Fibroblast of skin of scalp (primary cell): Measurements from ENCODE around the gene DUOX1.
A peak's percentile ranks its signal among the peaks of the same experiment; 100 is the strongest.

Experiments used
- DNase-seq: peaks from one replicate; pipeline ENCODE4 v3.0.0-alpha.2; 2013

DUOX1 gene

DNA sequence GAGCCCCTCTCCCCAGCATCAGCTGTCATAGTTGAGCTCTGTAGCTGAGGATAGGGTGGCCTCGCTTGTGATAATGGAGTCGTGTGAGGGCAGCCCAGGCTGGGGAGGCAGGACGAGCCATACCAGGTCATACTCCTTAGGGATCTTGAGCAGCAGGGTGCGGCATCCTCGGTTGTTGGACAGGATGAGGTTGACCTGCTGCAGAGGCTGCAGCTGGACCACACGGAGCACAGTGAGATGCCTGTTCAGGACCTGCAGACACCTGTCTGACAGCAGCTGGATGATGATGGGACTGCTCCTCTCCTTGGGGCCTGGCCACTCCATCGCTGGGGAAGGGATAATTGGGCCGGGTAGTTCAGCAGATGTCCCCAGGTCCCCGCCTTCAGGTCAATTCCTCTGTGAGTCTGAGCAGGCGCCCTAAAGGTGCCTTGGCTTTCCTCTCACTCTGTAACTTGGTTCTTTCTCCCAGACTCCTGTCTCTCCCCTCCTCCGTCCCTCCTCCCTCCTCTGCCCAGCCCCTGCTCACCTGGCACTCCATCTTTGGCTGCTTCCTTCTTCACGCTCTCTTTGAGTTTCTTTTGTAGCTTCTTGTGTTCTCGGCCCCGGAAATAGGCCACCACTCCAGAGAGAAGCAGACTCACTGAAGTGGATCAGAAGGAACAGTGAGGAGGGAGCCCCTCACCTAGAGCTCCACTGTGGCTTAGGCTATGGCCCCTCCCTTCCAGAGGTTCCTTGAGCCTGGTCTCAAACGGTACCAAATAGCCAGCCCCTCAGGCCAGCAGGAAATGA is 23.6 kb upstream of the DUOX1 start:
- DNase-seq: no peak

DNA sequence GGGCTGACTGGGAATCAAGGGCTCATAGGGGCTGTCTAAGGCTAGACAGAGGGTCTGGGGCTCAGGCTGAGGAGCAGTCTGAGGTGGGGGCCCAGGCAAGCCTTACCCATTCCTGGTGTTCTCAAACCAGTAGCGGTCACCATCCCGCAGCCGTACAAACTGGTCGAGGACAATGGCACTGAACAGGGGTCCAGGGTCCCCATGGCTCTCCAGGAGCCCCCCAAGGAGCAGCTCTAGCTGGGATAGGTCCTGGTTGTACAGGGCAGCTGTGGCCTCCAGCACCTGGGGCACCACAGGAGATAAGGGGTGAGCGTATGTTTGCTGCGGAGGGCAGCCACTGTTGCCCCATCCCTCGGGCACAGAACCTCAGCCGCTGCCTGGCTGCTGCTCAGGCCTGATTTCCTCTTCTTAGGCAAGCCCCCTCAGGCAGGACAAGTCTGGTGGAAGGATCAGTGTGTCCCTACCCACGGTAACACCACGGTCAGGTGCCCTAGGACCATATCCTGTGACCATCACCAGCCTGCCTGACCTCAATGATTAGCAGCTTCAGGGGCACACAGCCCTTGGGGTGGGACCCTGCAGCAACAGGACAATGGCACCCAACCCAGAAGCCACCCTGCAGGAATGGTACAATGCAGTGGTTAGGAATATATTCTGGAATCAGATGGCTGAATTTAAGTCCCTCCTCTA is 21.7 kb upstream of the DUOX1 start:
- no peak for DNase-seq

DNA sequence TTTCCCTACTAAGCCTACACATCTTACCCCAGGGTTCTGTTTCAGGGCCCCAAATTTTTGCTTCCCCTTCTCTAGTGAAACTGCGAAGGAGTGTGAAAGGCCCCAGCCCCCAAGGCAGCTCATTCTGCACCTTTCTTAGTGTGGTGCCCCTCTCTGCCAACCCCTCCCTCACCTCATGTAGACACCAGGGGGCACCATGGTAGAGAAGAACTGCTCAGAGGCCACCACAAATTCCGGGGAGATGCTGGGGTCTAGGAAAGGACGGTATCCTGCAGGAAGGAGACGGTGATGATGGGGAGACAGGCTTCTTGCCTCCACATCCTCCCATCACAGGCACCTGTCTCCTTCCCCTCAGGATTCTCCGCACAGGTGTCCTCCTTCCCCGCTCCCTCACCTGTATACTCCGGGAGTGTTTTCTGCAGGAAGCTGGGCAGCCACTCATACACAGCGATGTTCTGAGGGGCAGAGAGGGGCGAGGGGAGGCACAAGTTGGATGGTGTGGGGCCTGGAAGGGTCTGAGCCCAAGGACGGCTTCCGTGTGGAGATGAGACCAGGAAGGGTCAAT is 19.5 kb upstream of the DUOX1 start:
- DNase-seq: no peak

DNA sequence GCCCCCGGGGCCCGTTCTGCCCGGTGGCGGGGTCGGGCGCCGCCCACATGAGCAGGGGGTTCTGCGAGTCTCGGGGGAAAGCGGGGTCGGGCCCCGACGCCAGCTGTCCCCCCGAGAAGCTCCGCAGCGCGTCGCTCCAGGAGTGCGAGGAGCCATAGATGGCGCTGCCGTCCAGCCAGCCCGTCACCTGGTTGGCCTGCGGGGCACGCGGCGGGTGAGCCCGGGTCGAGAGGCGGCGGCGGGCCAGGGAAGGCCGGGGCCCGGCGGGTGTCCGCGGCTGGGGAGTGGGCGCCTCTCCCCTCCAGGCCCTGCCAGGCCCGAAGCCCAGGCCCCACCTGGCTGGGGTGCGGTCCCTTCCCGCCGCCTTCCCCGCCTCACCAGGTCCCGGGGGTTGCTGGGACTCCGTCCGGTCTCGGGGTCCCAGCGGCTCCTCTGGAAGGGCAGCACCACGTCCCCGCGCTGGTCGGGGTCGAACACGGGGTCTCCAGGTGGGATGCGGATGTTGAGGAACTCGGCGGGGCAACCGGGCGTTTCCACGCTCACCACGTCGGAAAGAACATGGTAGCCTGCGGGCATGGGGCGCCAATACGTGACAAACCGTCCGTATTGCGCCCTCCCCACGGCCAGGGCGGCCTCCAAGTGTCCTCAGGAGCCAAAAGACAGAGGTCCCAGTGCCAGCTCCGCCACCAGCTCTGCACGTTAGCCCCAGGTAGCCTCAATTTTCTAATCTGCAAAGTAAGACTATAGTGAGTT is 18.2 kb upstream of the DUOX1 start:
- DNase-seq: no peak

DNA sequence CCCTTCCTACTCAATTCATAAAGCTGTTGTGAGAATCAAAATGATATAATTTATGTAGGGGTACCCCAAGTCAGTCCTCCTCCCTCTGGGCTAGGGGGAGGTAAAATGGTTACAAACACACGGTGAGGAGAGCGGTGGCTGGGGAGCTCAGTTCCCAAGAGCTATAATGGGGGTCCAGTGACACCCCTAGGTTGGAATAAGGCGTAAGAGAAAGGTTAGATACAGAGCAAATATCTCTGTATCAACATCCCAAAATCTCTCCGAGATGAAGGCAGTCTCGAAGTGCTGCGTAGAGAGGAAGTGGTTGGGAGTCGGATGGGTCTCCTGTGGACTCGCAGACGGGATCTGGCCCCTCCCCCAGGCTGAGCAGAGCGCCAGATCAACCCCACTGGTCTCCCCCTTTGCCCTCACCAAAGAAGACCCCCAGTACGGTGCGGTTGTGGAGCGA is 17.6 kb upstream of the DUOX1 start:
- DNase-seq: no peak

DNA sequence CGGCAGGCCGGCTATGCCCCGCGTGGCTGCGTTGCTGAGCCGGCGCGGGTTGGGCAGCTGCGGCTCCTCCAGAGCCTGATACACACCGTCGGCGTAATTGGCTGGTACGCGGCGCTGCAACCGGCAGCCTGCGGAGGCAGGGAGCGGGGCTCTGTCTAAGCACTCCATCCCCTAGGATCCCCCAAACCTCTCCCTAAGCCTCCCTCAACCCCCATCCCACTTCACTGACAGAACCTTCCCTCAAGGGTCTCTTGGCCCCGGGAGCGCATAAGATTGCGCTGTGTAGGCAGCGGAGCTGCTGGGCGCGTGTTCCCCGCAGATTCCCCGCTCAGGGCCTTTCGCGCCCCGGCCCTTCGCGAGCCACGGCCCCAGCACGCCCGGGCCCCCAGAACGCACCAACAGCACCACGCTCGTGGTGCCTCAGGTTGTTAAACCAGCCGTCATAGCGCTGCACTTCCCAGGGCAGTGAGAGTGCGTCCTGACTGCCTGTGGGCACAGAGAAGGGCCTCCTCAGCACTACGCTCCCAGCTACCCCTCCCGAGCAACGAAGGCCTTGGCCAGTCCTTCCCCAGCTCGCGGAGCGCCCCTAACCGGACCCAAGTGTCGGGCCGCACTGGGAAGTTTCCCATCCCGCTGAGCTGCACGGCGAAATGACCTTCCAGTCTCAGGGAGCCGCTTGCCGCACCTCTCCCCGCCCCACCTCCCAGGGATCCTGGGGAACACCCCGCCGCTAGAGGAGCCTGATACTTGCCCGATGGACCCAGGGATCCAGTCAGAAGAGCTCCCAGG is 17.0 kb upstream of the DUOX1 start:
- DNase-seq: no peak

DNA sequence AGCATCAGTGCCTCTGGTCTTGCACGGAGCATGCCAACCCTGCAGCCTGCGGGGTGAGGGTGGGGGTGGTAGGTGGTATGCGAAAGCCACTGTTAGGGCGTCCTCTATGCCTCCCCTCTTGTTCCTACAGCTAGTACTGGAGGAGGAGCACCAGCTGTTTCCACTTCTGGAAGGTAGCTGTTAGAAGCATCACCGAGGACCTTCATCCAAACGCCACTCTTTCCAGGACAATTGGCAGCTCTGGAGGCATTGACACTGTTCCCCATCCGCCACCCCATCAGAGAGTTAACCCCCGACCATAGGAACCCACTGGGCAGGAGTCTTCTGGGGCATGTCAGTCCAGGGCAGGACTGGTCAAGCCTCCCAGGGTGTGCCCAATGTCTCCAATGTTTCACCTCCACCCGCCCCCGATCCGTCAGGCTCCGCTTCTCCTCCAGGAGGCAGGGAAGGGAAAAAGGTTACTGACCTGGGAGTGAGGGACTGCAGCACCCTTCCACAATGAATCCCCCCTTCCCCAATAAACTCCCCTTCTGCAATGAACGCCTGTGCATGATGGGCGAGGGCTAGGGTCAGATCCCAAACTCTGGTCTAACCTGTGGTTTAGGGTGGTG is 16.3 kb upstream of the DUOX1 start:
- no peak for DNase-seq

DNA sequence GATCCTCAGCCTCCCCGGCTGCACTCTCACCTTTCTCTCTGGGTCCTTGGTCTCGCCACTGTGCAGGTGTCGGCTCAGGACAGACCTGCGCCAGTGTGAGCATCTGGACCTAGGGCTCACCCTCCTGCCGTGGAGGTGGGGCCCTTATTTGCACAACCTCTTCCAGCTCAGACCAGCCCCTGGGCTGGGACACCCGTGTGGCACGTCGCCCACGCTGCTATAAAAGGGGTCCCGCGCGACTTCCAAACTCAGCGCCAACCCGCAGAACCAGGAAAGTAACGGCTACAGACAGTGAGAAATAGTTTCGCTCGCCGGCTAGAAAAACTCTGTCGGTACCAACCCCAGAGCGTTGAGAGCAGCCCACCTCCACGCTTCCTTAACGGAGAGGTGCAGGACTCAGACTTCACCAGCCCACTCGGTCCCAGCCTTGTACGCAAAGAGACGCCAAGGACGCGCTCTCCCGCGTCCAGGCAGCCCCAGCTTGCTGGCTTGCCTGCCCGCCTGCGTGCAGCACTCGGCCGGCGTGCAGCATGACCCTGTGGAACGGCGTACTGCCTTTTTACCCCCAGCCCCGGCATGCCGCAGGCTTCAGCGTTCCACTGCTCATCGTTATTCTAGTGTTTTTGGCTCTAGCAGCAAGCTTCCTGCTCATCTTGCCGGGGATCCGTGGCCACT is 15.6 kb upstream of the DUOX1 start, which contains the start of the genes DUOX2 and DUOXA2:
Gene DUOX2 (minus strand): TSS at position 97 of the 675 bp plus-strand sequence. CDS start 761 bp downstream, outside the sequence.
Gene DUOXA2 (plus strand): TSS at position 251 of the 675 bp plus-strand sequence. CDS start 280 bp downstream, at position 531.
- DNase-seq: no peak

DNA sequence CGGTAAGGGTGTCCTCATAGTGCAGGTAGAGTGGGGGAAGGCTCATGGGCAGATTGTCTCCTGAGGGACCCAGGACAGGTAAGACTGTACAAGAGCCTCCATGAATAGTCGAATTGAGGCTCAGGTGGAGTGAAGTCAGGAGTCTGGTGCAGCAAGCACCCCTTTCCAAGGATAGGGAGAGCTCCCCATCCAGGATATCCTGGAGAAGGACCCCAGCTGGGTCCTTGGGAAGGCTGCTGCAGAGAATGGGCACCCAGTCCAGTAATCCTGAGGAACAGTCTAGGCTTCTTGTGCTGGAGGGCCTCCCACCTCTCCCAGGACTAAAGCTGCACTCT is 15.1 kb upstream of the DUOX1 start:
- DNase-seq: no peak

DNA sequence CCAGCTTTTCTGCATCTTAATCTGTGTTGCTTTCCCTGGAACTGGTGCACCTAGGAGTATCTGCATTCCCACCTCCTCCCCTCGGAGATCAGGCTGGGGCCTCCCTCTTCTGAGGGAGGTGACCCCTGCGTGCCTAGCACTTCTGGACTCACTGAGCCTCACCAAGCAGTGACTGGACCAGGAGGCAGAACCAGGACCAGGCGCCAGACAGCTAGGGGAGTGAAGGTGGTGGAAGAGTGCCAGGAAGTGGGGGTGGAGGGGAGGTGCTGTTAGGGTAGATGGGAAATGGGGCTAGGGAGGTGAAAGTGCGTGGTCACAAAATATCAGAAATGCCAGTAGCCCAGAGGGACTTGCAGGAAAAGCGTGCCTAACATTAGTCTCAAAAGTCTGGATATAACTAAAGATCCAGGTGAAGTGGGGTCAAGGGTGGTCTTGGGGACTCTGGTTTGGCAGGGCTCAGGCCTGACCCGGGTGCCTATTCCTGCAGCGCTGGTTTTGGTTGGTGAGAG is 14.4 kb upstream of the DUOX1 start:
- DNase-seq: no peak

DNA sequence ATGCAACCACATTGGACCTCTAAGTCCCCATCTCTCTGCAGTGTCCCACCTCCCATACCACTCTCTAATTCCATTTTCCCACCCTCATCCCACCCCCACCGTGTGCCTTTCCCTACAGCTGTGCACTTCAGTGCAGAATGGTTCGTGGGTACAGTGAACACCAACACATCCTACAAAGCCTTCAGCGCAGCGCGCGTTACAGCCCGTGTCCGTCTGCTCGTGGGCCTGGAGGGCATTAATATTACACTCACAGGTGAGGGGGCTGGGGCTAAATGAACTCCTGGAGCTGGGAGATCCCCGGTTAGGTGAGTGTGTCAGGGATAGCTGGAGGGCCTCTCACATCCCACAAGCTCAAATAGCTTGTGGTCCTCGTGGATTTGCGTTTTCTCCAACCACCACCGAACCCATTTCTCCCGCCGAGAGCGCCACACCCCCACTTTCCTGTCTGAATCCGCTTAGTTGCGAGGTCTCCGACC is 13.8 kb upstream of the DUOX1 start:
- DNase-seq: no peak

DNA sequence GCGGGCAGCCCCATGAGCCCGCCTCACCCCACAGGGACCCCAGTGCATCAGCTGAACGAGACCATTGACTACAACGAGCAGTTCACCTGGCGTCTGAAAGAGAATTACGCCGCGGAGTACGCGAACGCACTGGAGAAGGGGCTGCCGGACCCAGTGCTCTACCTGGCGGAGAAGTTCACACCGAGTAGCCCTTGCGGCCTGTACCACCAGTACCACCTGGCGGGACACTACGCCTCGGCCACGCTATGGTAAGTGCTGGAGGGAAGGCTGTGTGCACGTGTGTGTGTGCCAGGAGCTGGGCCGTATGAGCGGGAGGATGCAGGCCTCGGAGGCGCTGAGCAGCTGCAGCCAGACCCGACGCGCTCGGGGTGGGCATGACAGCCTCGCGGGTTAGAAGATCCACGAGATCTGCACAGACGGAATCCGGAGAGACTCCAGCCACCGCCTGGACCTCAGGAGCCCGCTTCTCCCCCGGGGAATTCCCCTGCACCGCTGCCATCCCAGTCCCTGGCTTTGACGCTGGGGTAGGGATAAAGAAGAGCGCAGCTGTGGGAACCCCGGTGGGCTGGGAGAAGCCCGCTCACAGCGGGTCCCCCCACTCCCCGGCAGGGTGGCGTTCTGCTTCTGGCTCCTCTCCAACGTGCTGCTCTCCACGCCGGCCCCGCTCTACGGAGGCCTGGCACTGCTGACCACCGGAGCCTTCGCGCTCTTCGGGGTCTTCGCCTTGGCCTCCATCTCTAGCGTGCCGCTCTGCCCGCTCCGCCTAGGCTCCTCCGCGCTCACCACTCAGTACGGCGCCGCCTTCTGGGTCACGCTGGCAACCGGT is 13.1 kb upstream of the DUOX1 start:
- no peak for DNase-seq

DNA sequence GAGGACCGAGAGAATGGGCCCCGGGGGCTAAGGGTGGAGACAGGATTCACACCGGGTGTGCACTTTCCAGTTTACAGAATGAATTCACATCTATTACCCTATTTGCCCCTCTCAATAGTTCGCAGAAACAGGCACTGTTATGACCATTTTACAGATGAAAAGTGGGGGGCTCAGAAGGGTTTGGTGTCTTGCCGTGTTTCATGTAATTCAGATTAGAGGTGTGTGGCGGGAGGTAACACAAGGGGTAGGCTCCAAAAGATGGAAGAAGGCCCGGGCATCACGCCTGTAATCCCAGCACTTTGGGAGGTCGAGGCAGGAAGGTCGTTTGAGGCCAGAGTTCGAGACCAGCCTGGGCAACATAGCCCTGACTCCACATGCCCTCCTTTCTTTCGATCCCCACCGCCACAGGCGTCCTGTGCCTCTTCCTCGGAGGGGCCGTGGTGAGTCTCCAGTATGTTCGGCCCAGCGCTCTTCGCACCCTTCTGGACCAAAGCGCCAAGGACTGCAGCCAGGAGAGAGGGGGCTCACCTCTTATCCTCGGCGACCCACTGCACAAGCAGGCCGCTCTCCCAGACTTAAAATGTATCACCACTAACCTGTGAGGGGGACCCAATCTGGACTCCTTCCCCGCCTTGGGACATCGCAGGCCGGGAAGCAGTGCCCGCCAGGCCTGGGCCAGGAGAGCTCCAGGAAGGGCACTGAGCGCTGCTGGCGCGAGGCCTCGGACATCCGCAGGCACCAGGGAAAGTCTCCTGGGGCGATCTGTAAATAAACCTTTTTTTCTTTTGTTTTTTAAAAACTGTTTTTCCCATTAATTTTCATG is 12.3 kb upstream of the DUOX1 start:
- DNase-seq: no peak

DNA sequence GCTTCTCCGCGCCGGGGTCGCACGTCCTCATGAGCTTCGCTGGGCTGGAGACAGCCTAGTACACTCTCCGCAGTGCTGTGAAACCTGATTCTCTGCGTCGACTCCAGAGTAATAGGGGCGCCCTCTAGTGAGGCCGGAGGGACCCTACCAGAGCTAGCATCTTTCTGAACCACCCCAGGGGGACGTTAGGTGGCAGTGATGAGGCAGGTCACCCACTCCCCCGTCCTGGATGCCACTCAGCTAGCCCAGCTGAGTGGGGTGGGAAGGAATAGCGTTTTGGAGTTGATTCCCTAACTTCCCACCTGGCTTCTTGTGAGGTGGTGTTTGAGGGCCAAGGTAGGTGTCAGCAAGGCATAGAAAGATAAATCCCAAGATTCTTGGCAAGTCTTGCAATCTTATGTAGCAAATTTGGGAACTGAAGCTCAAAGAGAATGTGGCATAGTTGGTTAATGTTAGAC is 11.6 kb upstream of the DUOX1 start:
- peak; percentile 87 for DNase-seq

DNA sequence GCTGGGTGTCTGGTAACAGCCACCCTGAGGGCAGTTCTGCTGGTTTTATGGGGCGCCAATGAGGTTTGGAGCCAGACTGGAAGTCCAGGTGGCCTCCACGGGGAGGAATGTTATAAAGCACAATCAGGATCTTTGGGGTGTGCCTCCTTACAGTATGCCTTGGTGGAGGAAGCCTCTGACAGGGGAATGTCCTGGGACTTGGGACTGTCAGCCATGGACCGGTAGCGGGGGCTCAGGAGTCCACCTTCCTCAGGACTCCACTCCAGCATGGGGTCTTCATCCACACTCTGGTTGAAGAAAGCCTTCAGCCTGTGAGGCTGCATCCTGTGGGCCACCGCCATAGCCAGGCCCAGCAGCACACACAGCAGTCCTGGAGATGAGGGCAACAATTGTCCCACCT is 10.8 kb upstream of the DUOX1 start:
- DNase-seq: no peak

DNA sequence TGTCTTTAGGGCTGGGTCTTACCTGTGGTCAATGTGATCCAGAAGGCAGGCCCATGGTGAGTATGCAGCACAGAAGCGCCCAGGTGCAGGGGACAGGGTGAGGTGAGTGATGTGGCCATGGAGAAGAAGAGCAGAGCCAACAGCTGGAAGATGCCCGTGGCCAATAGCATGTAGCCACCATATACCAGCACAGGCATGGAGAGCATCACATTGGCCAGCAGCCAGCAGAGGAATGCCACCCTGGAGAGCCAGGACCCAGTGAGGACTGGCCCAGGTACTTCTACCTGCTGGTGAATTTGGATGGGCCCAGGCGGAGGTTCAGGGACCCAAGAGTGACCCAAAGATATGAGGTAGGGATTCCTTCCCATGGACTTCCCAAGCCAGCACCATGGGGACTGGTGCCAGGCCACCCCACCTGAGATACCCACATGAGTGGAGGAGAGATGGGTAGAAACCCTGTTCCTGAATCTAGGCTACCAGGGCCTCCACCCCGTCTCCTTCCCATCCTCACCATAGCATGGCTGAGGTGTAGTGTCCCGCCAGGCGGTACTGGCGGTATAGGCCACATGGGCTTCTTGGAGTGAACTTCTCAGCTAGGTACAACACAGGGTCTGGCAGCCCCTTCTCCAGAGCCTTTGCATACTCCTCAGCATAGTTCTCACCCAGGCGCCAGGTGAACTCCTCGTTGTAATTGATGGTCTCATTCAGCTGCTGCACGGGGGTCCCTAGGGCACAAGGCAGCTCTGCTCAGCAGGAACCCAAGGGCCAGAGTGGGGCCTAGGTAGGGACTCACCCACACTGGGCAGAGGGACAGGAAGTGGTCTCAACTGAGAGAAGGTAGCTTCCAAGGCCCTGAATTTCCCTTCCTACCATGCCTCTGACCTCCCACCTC is 9.5 kb upstream of the DUOX1 start:
- no peak for DNase-seq

DNA sequence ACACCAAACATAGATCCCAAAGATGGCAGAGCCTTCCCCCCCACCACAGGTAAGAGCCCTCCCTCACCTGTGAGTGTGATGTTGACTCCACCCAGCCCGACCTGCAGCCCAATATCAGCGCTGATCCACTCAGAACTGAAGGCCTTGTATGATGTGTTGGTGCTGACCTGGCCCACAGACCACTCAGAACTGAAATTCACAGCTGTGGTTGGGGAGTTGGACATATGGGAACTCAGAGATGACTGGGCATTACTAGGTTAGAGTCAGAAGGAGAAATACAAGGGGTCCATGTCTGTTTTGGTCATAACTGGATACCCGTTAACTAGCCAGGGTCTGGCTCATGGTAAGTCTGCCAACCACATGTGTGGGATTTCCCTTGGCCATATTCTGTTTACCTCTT is 8.8 kb upstream of the DUOX1 start:
- DNase-seq: no peak
